Choroid plexus epithelial cell (primary cell): Measurements from ENCODE around the gene TRAF3IP1.

ENCODE experiments used
- DNase-seq: peaks from one replicate; pipeline ENCODE4 v3.0.0-alpha.2; 2010; ENCODE audit warnings: low read depth
- H3K4me3 ChIP-seq: 2 replicates; pipeline ENCODE4 v1.5.1; 2011; ENCODE audit warnings: low read depth, mild to moderate bottlenecking, control low read depth, low read length, moderate library complexity
- CTCF ChIP-seq: conservative IDR thresholded peaks from 2 replicates; pipeline ENCODE4 v1.5.1; 2011; ENCODE audit warnings: low read depth, mild to moderate bottlenecking, control low read depth, inconsistent platforms, low read length, moderate library complexity

The TRAF3IP1 gene

DNA sequence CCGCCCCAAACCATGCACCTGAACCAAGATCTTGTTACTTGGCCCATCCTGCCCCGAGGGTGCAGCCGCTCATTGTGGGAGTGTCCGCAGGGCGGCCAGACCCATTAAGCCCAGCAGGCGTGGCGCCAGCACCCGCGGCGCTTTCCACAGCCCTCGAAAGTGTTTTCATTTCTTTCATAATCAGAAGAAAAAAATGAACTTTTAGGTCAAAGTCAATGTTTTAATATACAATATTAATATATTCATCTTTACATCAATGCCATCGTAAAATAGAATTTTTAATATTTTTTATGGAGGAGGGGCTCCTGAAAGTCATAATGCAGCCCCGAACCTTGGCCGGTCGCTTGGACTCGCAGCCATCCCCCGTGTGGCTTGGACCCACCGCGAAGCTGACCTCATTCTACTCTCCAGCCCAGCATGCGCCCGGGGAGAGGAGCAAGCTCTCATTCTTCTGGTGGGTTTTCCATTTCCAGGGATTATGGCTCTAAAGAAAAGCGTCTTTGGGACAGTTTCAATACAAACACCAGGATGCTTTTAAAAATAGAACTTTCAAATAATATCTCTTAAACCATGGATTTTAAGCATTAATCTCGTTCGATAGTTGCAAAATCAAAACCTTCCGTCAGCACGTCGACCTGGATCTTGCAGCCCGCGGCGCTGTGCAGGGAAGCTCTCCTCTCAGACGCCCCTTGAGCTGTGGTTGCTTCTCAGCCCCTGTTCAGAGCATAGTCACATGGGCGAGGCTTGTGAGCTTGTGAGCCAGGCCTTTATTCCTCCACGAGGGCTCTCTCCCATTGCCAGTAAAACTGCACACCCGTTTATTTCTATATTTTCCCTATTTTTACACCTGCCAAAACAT lies 89.3 kb downstream of the TRAF3IP1 start:
- TF ChIP-seq CTCF = no peak
- H3K4me3 ChIP-seq = no peak overlapping the region
- no peak for DNase-seq

GRCh38 chr2:238412067-238412767 lies 91.9 kb downstream of the TRAF3IP1 start:
- TF ChIP-seq CTCF = no peak
- H3K4me3 ChIP-seq = no peak overlapping the region
- DNase-seq = no peak

GRCh38 chr2:238413368-238413767 lies 93.0 kb downstream of the TRAF3IP1 start:
- TF ChIP-seq CTCF = no peak
- DNase-seq = no peak
- H3K4me3 ChIP-seq = no peak overlapping the region

DNA sequence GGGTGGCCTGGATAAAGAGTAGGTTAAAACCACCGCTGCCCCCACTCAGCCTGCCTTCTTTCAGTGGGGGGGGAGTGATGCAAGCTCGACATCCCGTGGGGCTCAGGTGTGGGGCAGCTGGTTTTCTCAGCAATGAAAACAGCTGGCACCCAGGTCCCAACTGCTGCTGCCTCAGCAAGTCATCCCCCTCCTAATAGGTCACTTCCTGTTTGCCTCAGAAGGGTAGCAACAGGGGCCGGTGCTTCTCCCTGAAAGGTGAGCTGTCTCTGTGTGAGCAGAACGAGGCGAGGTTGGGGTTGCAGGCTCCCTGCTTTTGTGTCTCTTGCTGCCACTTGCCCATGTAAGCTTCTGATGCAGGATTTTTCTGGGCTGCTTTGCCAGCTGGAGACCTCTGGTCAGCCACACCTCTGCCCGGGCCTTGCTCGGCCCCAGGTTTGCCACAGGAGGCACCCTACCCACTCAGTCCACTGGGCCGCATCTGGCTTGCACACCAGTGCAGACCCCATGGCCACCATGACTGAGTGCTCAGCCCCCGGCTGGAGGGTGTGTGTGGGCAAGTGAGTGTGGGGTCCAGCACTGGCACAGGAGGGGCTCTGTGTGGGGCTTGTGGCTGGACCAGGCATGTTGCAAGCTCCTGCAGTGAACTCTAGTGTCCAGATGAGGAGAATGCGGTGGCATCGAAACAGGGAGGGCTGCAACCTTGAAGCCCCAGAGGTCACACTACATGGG lies 94.9 kb downstream of the TRAF3IP1 start:
- TF ChIP-seq CTCF = no peak
- no peak overlapping the region for H3K4me3 ChIP-seq
- no peak for DNase-seq

GRCh38 chr2:238415893-238416292 lies 95.6 kb downstream of the TRAF3IP1 start:
- no peak overlapping the region for H3K4me3 ChIP-seq
- no peak for TF ChIP-seq CTCF
- no peak for DNase-seq

DNA sequence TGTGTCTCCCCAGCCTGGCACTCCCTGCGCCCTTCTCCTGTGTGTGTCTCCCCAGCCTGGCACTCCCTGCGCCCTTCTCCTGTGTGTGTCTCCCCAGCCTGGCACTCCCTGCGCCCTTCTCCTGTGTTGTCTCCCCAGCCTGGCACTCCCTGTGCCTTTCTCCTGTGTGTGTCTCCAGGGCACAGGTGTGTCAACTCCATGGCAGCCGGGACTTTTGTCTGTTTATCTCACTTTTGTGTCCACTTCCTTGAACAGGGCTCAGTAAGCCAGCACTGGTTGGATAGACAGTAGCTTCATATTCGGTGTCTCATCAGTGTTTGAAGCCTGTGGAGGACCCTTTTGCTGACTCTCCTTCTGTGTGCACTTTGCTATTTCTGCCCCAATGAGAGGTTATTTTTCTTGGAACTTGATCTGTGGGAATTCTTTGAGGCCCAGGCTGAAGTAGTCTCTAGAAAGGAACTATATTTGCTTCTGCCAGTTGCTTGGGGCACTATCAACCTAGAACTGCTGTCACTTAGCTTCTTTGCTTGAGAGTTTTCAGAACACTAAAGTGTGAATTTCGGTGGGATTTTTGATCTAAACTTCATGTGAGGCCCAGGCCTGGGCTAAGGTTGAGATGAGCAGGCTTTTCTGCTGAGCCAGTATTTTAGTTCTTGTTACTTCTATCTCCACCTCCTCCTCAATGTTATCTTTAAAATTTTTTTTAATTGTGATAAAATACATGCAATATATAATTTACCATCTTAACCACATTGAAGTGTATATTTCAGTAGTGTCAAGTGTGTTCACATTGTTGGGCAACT lies 98.1 kb downstream of the TRAF3IP1 start:
- no peak for TF ChIP-seq CTCF
- DNase-seq = peak; percentile 67
- H3K4me3 ChIP-seq = no peak overlapping the region
